GM12878 (cell line): ENCODE results near the gene CD248. TPM values are rescaled to one million over a fixed set of nuclear protein-coding genes. Genes with fewer than 3 reads are reported as not detected.
A peak's percentile ranks its signal among the peaks of the same experiment; 100 is the strongest.

ENCODE experiments used
- ASH2L ChIP-seq: fragments of 300-600, 200-600 bp; sonication (generic); IDR thresholded peaks from 2 replicates; pipeline ENCODE4 v1.6.1; 2017; ENCODE audit warnings: low read depth, mild to moderate bottlenecking, borderline replicate concordance
- BACH1 ChIP-seq: fragments of 450-650 bp; IDR thresholded peaks from 2 replicates; pipeline ENCODE4 v1.6.1; 2017; ENCODE audit warnings: mild to moderate bottlenecking, borderline replicate concordance
- CHD4 ChIP-seq: fragments of 200-600 bp; sonication (generic); IDR thresholded peaks from 2 replicates; pipeline ENCODE4 v1.6.1; 2016; ENCODE audit warnings: mild to moderate bottlenecking
- ETV6 ChIP-seq, 2 experiments: fragments of 450-650 bp in 1 of 2; IDR thresholded peaks in 1 of 2; conservative IDR thresholded peaks in 1 of 2; 2 replicates each; pipeline ENCODE4 v1.6.1; 2014; ENCODE audit warnings: antibody characterized with exemption in 1 of 2, borderline replicate concordance in 1 of 2, low read depth in 1 of 2, mild to moderate bottlenecking in 1 of 2, moderate library complexity in 1 of 2
- FOS ChIP-seq: IDR thresholded peaks from 3 replicates; pipeline ENCODE4 v1.6.1; 2011; ENCODE audit warnings: borderline replicate concordance; ENCODE audit not compliant: insufficient read length; ENCODE audit errors: extremely low read depth
- FOXK2 ChIP-seq: fragments of 450-650 bp; IDR thresholded peaks from 2 replicates; pipeline ENCODE4 v1.6.1; 2017; ENCODE audit warnings: mild to moderate bottlenecking, moderate library complexity
- GABPA ChIP-seq: IDR thresholded peaks from 2 replicates; pipeline ENCODE4 v1.6.1; 2014; ENCODE audit warnings: antibody characterized with exemption, low read depth, mild to moderate bottlenecking, inconsistent platforms
- HDAC2 ChIP-seq: fragments of 200-600 bp; sonication (generic); IDR thresholded peaks from 2 replicates; pipeline ENCODE4 v1.6.1; 2017
- HDGF ChIP-seq: fragments of 450-650 bp; IDR thresholded peaks from 2 replicates; pipeline ENCODE4 v1.6.1; 2016; ENCODE audit warnings: antibody characterized with exemption
- MYB ChIP-seq: fragments of 150-350 bp; IDR thresholded peaks from 2 replicates; pipeline ENCODE4 v1.6.1; 2014; ENCODE audit warnings: mild to moderate bottlenecking, low read depth, low read length, borderline replicate concordance
- PAX8 ChIP-seq: fragments of 450-650 bp; IDR thresholded peaks from 2 replicates; pipeline ENCODE4 v1.6.1; 2017; ENCODE audit warnings: mild to moderate bottlenecking, moderate library complexity
- SUZ12 ChIP-seq: fragments of 200-600 bp; sonication (generic); IDR thresholded peaks from one replicate; pipeline ENCODE4 v1.6.1; 2018; ENCODE audit warnings: antibody characterized with exemption, mild to moderate bottlenecking; ENCODE audit not compliant: unreplicated experiment
- ZNF384 ChIP-seq: IDR thresholded peaks from 2 replicates; pipeline ENCODE4 v1.6.1; 2012; ENCODE audit warnings: low read depth, mild to moderate bottlenecking, low read length, improper control_type of control experiment, borderline replicate concordance
- ZNF622 ChIP-seq: fragments of 450-650 bp; IDR thresholded peaks from 2 replicates; pipeline ENCODE4 v1.6.1; 2017; ENCODE audit warnings: mild to moderate bottlenecking, inconsistent platforms
- polyA plus RNA-seq, 11 experiments: library from polyadenylated mRNA; depleted of rRNA in 4 of 11; unstranded in 6 of 11; stranded (reverse) in 5 of 11; fragments of >200 nt; fragmentation: Nextera tagmentation in 4 of 11; fragmentation: Illumina TruSeq in 1 of 11; extraction: Ambion mirVana in 4 of 11; extraction: Trizol in 1 of 11; gene quantifications; 1 replicate in 1 of 11; 2 replicates in 10 of 11; pipeline versions ENCODE4 v1.2.1 to v1.2.3, GENCODE V29; 2011 to 2016; ENCODE audit warnings: inconsistent platforms in 2 of 11, missing spikeins in 2 of 11, low read depth in 1 of 11
- total RNA-seq, 4 experiments: library from RNA; depleted of rRNA in 3 of 4; stranded (reverse); fragments of >200 nt in 3 of 4; fragmentation: Illumina TruSeq in 1 of 4; extraction: Trizol in 1 of 4; gene quantifications; 2 replicates each; pipeline versions ENCODE4 v1.2.1 to v1.2.3, GENCODE V29; 2013 to 2021
- TF ChIP-seq, protein P1 (sequence below): fragments of 150-350 bp; IDR thresholded peaks from 2 replicates; pipeline ENCODE4 v1.6.1; 2016; ENCODE audit warnings: low read depth, low read length
- TF ChIP-seq, protein P2 (sequence below): fragments of 450-650 bp; IDR thresholded peaks from 2 replicates; pipeline ENCODE4 v1.6.1; 2018; ENCODE audit warnings: mild to moderate bottlenecking, low read depth, moderate library complexity; ENCODE audit not compliant: partially characterized antibody
- TF ChIP-seq, protein P3 (sequence below): IDR thresholded peaks from 2 replicates; pipeline ENCODE4 v1.6.1; 2011; ENCODE audit warnings: borderline replicate concordance, low read depth, mild to moderate bottlenecking, moderate library complexity, mixed read lengths, low read length; ENCODE audit not compliant: insufficient read depth; ENCODE audit errors: extremely low read length
- TF ChIP-seq, protein P4 (sequence below): fragments of 450-650 bp; IDR thresholded peaks from 2 replicates; pipeline ENCODE4 v1.6.1; 2016; ENCODE audit warnings: mild to moderate bottlenecking

The CD248 gene
- total and polyA plus RNA-seq, 10 of the 15 experiments (the other 5 are each of a cell fraction or from before 2014, with no cell fraction given) = 0.10 to 0.21 (median 0.20) TPM; not detected in 7

DNA sequence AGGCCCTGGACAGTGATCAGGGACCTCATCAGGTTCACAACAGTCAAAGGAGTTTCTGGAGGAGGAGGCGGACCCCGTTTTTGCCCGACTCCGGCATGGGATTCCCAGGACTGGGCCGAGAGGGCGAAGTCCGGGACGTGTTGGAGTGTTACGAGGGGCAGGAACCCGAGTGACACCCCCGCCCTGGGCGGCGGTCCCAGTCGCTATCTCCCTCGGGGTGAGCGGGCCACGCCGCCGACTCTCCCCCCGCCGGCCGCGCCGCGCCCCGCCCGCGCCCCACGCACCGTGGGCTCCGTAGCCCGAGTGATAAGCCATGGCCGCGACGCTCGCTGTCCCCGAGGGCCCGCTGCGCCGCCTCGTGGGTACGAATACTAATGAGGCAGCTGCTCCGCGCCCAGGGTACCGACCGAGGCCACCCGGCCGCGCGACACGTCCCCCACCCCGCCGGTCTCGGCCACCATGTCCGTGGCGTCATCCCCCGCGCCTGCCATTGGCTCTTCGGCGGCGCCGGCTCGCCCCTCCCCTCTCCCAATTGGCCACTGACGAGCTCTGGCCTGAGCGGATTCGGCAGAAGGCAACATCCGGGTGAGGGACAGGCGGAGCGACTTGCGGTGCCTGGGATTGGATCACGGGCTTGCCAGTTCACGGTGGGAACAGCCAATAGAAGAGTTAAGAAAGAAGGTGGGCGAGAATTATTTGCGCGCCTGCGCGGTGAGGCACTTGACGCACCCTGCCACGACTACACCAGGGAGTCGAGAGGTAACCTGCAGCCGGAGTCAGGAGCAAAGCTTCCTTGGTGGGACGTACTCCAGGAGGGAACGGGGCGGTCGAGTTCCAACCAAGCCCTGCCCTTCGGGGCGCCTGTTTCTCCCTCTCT, 27.9 kb downstream of the CD248 start, which contains the start of gene YIF1A (continued):
- TF ChIP-seq FOS = peak; percentile 69
- TF ChIP-seq ZNF622 = no peak
- peak; percentile 96 for TF ChIP-seq BACH1
- no peak for TF ChIP-seq ZNF384
- TF ChIP-seq MYB = no peak
- TF ChIP-seq, protein P1, sequence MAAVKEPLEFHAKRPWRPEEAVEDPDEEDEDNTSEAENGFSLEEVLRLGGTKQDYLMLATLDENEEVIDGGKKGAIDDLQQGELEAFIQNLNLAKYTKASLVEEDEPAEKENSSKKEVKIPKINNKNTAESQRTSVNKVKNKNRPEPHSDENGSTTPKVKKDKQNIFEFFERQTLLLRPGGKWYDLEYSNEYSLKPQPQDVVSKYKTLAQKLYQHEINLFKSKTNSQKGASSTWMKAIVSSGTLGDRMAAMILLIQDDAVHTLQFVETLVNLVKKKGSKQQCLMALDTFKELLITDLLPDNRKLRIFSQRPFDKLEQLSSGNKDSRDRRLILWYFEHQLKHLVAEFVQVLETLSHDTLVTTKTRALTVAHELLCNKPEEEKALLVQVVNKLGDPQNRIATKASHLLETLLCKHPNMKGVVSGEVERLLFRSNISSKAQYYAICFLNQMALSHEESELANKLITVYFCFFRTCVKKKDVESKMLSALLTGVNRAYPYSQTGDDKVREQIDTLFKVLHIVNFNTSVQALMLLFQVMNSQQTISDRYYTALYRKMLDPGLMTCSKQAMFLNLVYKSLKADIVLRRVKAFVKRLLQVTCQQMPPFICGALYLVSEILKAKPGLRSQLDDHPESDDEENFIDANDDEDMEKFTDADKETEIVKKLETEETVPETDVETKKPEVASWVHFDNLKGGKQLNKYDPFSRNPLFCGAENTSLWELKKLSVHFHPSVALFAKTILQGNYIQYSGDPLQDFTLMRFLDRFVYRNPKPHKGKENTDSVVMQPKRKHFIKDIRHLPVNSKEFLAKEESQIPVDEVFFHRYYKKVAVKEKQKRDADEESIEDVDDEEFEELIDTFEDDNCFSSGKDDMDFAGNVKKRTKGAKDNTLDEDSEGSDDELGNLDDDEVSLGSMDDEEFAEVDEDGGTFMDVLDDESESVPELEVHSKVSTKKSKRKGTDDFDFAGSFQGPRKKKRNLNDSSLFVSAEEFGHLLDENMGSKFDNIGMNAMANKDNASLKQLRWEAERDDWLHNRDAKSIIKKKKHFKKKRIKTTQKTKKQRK = peak; percentile 87
- no peak for TF ChIP-seq ETV6 (conservative IDR thresholded peaks at IDR 0.05 in 1 of 2, IDR thresholded peaks at IDR 0.05 in 1 of 2; ENCODE audit: borderline replicate concordance in 1 of 2, low read depth in 1 of 2)
- TF ChIP-seq GABPA = peak; percentile 83
- TF ChIP-seq PAX8 = no peak
- no peak for TF ChIP-seq ASH2L
- no peak for TF ChIP-seq HDAC2
- TF ChIP-seq FOXK2 = no peak; the same call in 1 of the 2 replicates
- no peak for TF ChIP-seq SUZ12
- no peak for TF ChIP-seq CHD4
- TF ChIP-seq, protein P2, sequence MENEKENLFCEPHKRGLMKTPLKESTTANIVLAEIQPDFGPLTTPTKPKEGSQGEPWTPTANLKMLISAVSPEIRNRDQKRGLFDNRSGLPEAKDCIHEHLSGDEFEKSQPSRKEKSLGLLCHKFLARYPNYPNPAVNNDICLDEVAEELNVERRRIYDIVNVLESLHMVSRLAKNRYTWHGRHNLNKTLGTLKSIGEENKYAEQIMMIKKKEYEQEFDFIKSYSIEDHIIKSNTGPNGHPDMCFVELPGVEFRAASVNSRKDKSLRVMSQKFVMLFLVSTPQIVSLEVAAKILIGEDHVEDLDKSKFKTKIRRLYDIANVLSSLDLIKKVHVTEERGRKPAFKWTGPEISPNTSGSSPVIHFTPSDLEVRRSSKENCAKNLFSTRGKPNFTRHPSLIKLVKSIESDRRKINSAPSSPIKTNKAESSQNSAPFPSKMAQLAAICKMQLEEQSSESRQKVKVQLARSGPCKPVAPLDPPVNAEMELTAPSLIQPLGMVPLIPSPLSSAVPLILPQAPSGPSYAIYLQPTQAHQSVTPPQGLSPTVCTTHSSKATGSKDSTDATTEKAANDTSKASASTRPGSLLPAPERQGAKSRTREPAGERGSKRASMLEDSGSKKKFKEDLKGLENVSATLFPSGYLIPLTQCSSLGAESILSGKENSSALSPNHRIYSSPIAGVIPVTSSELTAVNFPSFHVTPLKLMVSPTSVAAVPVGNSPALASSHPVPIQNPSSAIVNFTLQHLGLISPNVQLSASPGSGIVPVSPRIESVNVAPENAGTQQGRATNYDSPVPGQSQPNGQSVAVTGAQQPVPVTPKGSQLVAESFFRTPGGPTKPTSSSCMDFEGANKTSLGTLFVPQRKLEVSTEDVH = no peak
- TF ChIP-seq, protein P3, sequence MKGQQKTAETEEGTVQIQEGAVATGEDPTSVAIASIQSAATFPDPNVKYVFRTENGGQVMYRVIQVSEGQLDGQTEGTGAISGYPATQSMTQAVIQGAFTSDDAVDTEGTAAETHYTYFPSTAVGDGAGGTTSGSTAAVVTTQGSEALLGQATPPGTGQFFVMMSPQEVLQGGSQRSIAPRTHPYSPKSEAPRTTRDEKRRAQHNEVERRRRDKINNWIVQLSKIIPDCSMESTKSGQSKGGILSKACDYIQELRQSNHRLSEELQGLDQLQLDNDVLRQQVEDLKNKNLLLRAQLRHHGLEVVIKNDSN = peak; percentile 10
- peak; percentile 94 for TF ChIP-seq HDGF
- TF ChIP-seq, protein P4, sequence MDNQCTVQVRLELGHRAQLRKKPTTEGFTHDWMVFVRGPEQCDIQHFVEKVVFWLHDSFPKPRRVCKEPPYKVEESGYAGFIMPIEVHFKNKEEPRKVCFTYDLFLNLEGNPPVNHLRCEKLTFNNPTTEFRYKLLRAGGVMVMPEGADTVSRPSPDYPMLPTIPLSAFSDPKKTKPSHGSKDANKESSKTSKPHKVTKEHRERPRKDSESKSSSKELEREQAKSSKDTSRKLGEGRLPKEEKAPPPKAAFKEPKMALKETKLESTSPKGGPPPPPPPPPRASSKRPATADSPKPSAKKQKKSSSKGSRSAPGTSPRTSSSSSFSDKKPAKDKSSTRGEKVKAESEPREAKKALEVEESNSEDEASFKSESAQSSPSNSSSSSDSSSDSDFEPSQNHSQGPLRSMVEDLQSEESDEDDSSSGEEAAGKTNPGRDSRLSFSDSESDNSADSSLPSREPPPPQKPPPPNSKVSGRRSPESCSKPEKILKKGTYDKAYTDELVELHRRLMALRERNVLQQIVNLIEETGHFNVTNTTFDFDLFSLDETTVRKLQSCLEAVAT = 0 out of 2 replicates have a peak, but pooled peaks have one; percentile 64
